HG02870 (cell line): ENCODE measurements around the gene C2CD4D.
"Not testable (repeated sequence)": the region's sequence is repeated elsewhere in the genome, so short reads cannot be mapped to it uniquely, and the experiment has no call there.

Experiments used
- ATAC-seq: cut with Tn5 transposase; IDR thresholded peaks from one replicate; pipeline ENCODE4 v1.9.1; 2021; ENCODE audit warnings: mild to moderate bottlenecking, moderate library complexity; ENCODE audit not compliant: unreplicated experiment

C2CD4D gene

GRCh38 chr1:151839457-151840403 lies at the start of gene C2CD4D:
Gene C2CD4D (minus strand): TSS chr1:151839820. CDS start chr1:151838989, 831 bp downstream.
- peak; percentile 45 for ATAC-seq

GRCh38 chr1:151888972-151889570 lies 49.5 kb upstream of the C2CD4D start:
- no peak for ATAC-seq

- no peak for ATAC-seq
These were observed 47.4 kb upstream of the C2CD4D start for GRCh38 chr1:151887028-151887427.

- ATAC-seq = no peak
These were observed 45.9 kb upstream of the C2CD4D start for GRCh38 chr1:151885479-151885878.

GRCh38 chr1:151884879-151885278 lies 45.3 kb upstream of the C2CD4D start:
- not testable (repeated sequence) for ATAC-seq

GRCh38 chr1:151884445-151884844 lies 44.8 kb upstream of the C2CD4D start:
- not testable (repeated sequence) for ATAC-seq

- ATAC-seq = not testable (repeated sequence)
These were observed 44.3 kb upstream of the C2CD4D start for GRCh38 chr1:151883898-151884297.

- ATAC-seq = not testable (repeated sequence)
These were observed 43.3 kb upstream of the C2CD4D start for GRCh38 chr1:151882918-151883317.

- ATAC-seq = no peak
These were observed 42.8 kb upstream of the C2CD4D start for GRCh38 chr1:151882466-151882865.

GRCh38 chr1:151881479-151881878 lies 41.9 kb upstream of the C2CD4D start:
- no peak for ATAC-seq

- no peak for ATAC-seq
These were observed 35.9 kb upstream of the C2CD4D start for GRCh38 chr1:151875419-151876097.

- ATAC-seq = not testable (repeated sequence)
These were observed 33.2 kb upstream of the C2CD4D start for GRCh38 chr1:151872776-151873175.

GRCh38 chr1:151871284-151872030 lies 31.8 kb upstream of the C2CD4D start:
- no peak for ATAC-seq

GRCh38 chr1:151868486-151868885 lies 28.9 kb upstream of the C2CD4D start:
- no peak for ATAC-seq

- ATAC-seq = no peak
These were observed 28.3 kb upstream of the C2CD4D start for GRCh38 chr1:151867765-151868411.

- no peak for ATAC-seq
These were observed 27.7 kb upstream of the C2CD4D start for GRCh38 chr1:151867321-151867720.

GRCh38 chr1:151864411-151864810 lies 24.8 kb upstream of the C2CD4D start:
- no peak for ATAC-seq

- ATAC-seq = no peak
These were observed 23.0 kb upstream of the C2CD4D start for GRCh38 chr1:151862604-151863003.

- ATAC-seq = no peak
These were observed 21.0 kb upstream of the C2CD4D start for GRCh38 chr1:151860504-151861187.

- no peak for ATAC-seq
These were observed 20.3 kb upstream of the C2CD4D start for GRCh38 chr1:151859891-151860293.
